GM21423 (cell line): ENCODE measurements around the gene TOGARAM2.

Source experiments
- ATAC-seq: cut with Tn5 transposase; IDR thresholded peaks from one replicate; pipeline ENCODE4 v1.9.1; 2021; ENCODE audit warnings: mild to moderate bottlenecking, moderate library complexity; ENCODE audit not compliant: unreplicated experiment

The TOGARAM2 gene

GRCh38 chr2:28981016-28981441 is at the start of gene TOGARAM2:
Gene TOGARAM2, plus strand, starts transcription at chr2:28981298. Its CDS starts 13,537 bp downstream, at chr2:28994835.
- ATAC-seq, result no peak

- no peak for ATAC-seq
Observed at GRCh38 chr2:28934769-28935168, 46.3 kb upstream of the TOGARAM2 start.

GRCh38 chr2:28941008-28941407 is 40.1 kb upstream of the TOGARAM2 start:
- no peak for ATAC-seq

GRCh38 chr2:28944535-28945248 is 36.4 kb upstream of the TOGARAM2 start:
- ATAC-seq, result no peak

GRCh38 chr2:28948160-28948559 is 32.9 kb upstream of the TOGARAM2 start:
- no peak for ATAC-seq

- no peak for ATAC-seq
Observed at GRCh38 chr2:28949190-28949589, 31.9 kb upstream of the TOGARAM2 start.

- no peak for ATAC-seq
Observed at GRCh38 chr2:28949617-28950305, 31.3 kb upstream of the TOGARAM2 start.

- no peak for ATAC-seq
Observed at GRCh38 chr2:28950941-28951630, 30.0 kb upstream of the TOGARAM2 start.

- no peak for ATAC-seq
Observed at GRCh38 chr2:28951910-28952835, 28.9 kb upstream of the TOGARAM2 start.

- ATAC-seq, result no peak
Observed at GRCh38 chr2:28952836-28953211, 28.3 kb upstream of the TOGARAM2 start.

- no peak for ATAC-seq
Observed at GRCh38 chr2:28955467-28955866, 25.6 kb upstream of the TOGARAM2 start.

GRCh38 chr2:28956415-28956826 is 24.7 kb upstream of the TOGARAM2 start:
- ATAC-seq, result no peak

GRCh38 chr2:28956890-28957289 is 24.2 kb upstream of the TOGARAM2 start:
- no peak for ATAC-seq

GRCh38 chr2:28958689-28959088 is 22.4 kb upstream of the TOGARAM2 start:
- ATAC-seq, result no peak

GRCh38 chr2:28960401-28960800 is 20.7 kb upstream of the TOGARAM2 start:
- no peak for ATAC-seq

GRCh38 chr2:28962505-28962904 is 18.6 kb upstream of the TOGARAM2 start:
- ATAC-seq, result no peak

GRCh38 chr2:28970464-28971160 is 10.5 kb upstream of the TOGARAM2 start:
- no peak for ATAC-seq

GRCh38 chr2:28972778-28973335 is 8.2 kb upstream of the TOGARAM2 start:
- ATAC-seq, result no peak

- no peak for ATAC-seq
Observed at GRCh38 chr2:28974252-28974651, 6.8 kb upstream of the TOGARAM2 start.

- ATAC-seq, result no peak
Observed at GRCh38 chr2:28975671-28976070, 5.4 kb upstream of the TOGARAM2 start.
